IMR-90 (cell line): ENCODE measurements around the gene SLC6A12. TPM values are rescaled to one million over a fixed set of nuclear protein-coding genes. Genes with fewer than 3 reads are reported as not detected.

Experiments used
- ATAC-seq: fragments of 200-7000 bp; cut with Tn5 transposase; 2 replicates; pipeline ENCODE4 v1.9.1; 2020; ENCODE audit warnings: low read depth, mild to moderate bottlenecking, moderate library complexity
- BruUV-seq: library from RNA; stranded (reverse); fragments of 400-500 nt; replicated peaks from 2 replicates; lab custom pipeline; 2021; lab: Mats Ljungman, UMichigan
- CTCF ChIA-PET: fragments of 300-600 bp; formaldehyde crosslinking; extraction: SDS; loops from one replicate; lab custom pipeline; 2021; ENCODE audit warnings: antibody characterized with exemption; lab: Yijun Ruan, JAX
- POLR2A ChIA-PET: fragments of 300-600 bp; sonication (Branson Sonifier 250); formaldehyde crosslinking; loops from one replicate; lab custom pipeline; 2022; ENCODE audit warnings: antibody characterized with exemption; ENCODE audit not compliant: unreplicated experiment; lab: Charles Lee
- DNase-seq: peaks from one replicate; pipeline ENCODE4 v3.0.0; 2013
- H2AFZ ChIP-seq: replicated peaks from 2 replicates; pipeline ENCODE3; 2013; ENCODE audit warnings: low read length, mild to moderate bottlenecking; ENCODE audit not compliant: poor library complexity
- H2AK5ac ChIP-seq: 2 replicates; pipeline ENCODE4 v1.6.1; 2013; ENCODE audit warnings: low read depth, low read length, inconsistent platforms
- H2AK9ac ChIP-seq: replicated peaks from 2 replicates; pipeline ENCODE3; 2013; ENCODE audit warnings: mild to moderate bottlenecking, low read depth, low read length, moderate library complexity; ENCODE audit not compliant: poor library complexity
- H2BK120ac ChIP-seq: 2 replicates; pipeline ENCODE4 v1.6.1; 2013; ENCODE audit warnings: low read depth, low read length, inconsistent platforms
- H2BK15ac ChIP-seq: 3 replicates; pipeline ENCODE4 v1.6.1; 2013; ENCODE audit warnings: low read depth, low read length, inconsistent platforms
- H2BK20ac ChIP-seq: 2 replicates; pipeline ENCODE4 v1.6.1; 2013; ENCODE audit warnings: low read depth, mild to moderate bottlenecking, inconsistent platforms, low read length, moderate library complexity
- H2BK5ac ChIP-seq: 2 replicates; pipeline ENCODE4 v1.6.1; 2013; ENCODE audit warnings: mild to moderate bottlenecking, low read depth, low read length, inconsistent platforms; ENCODE audit not compliant: poor library complexity, severe bottlenecking
- H3K14ac ChIP-seq: replicated peaks from 2 replicates; pipeline ENCODE4 v1.6.1; 2013; ENCODE audit warnings: low read depth, low read length, inconsistent platforms
- H3K18ac ChIP-seq: 2 replicates; pipeline ENCODE4 v1.6.1; 2013; ENCODE audit warnings: low read depth, low read length, control low read depth
- H3K23ac ChIP-seq: 2 replicates; pipeline ENCODE4 v1.6.1; 2013; ENCODE audit warnings: low read depth, low read length, inconsistent platforms
- H3K27ac ChIP-seq: 2 replicates; pipeline ENCODE4 v1.5.1; 2013; ENCODE audit warnings: mild to moderate bottlenecking, control low read depth, low read length; ENCODE audit not compliant: insufficient read depth
- H3K27me3 ChIP-seq: 2 replicates; pipeline ENCODE4 v1.6.1; 2013; ENCODE audit warnings: low read length; ENCODE audit not compliant: control insufficient read depth, insufficient read depth
- H3K36me3 ChIP-seq: 2 replicates; pipeline ENCODE4 v1.6.1; 2013; ENCODE audit warnings: low read length, mixed read lengths; ENCODE audit not compliant: control insufficient read depth, insufficient read depth
- H3K4ac ChIP-seq: 2 replicates; pipeline ENCODE4 v1.6.1; 2013; ENCODE audit warnings: low read depth, low read length, inconsistent platforms
- H3K4me1 ChIP-seq: 2 replicates; pipeline ENCODE4 v1.6.1; 2013; ENCODE audit warnings: low read length, mixed read lengths; ENCODE audit not compliant: control insufficient read depth, insufficient read depth
- H3K4me2 ChIP-seq: 2 replicates; pipeline ENCODE4 v1.6.1; 2013; ENCODE audit warnings: low read depth, mild to moderate bottlenecking, control low read depth, low read length, moderate library complexity
- H3K4me3 ChIP-seq: 2 replicates; pipeline ENCODE4 v1.5.1; 2013; ENCODE audit warnings: low read depth, mild to moderate bottlenecking, control low read depth, low read length, moderate library complexity; ENCODE audit not compliant: insufficient read depth
- H3K56ac ChIP-seq: 2 replicates; pipeline ENCODE4 v1.6.1; 2013; ENCODE audit warnings: low read length, inconsistent platforms; ENCODE audit not compliant: insufficient read depth; ENCODE audit errors: extremely low read depth
- H3K79me1 ChIP-seq, 2 experiments: 2 replicates each; pipeline ENCODE4 v1.6.1; 2013; ENCODE audit warnings: low read length in 2 of 2, inconsistent platforms in 1 of 2, low read depth in 1 of 2
- H3K9ac ChIP-seq: 2 replicates; pipeline ENCODE4 v1.6.1; 2013; ENCODE audit warnings: low read depth, low read length, control low read depth
- H3K9me1 ChIP-seq: 2 replicates; pipeline ENCODE4 v1.6.1; 2013; ENCODE audit warnings: low read length, inconsistent platforms; ENCODE audit not compliant: insufficient read depth
- H3K9me3 ChIP-seq: 2 replicates; pipeline ENCODE4 v1.6.1; 2013; ENCODE audit warnings: low read length; ENCODE audit not compliant: control insufficient read depth, insufficient read depth
- H4K20me1 ChIP-seq: 2 replicates; pipeline ENCODE4 v1.6.1; 2013; ENCODE audit warnings: low read length, inconsistent platforms; ENCODE audit not compliant: insufficient read depth
- H4K5ac ChIP-seq: 2 replicates; pipeline ENCODE4 v1.6.1; 2013; ENCODE audit warnings: mild to moderate bottlenecking, low read depth, low read length, control low read depth
- H4K8ac ChIP-seq, 2 experiments: 2 replicates each; pipeline ENCODE4 v1.6.1; 2013; ENCODE audit warnings: low read depth in 2 of 2, low read length in 2 of 2, control low read depth in 1 of 2, inconsistent platforms in 1 of 2
- H4K91ac ChIP-seq: 2 replicates; pipeline ENCODE4 v1.6.1; 2013; ENCODE audit warnings: low read depth, low read length, inconsistent platforms; ENCODE audit not compliant: insufficient read depth
- BHLHE40 ChIP-seq: fragments of 150-350 bp; IDR thresholded peaks from 2 replicates; pipeline ENCODE4 v1.6.1; 2016; ENCODE audit warnings: mild to moderate bottlenecking, low read depth, low read length
- CEBPB ChIP-seq: IDR thresholded peaks from 2 replicates; pipeline ENCODE4 v1.6.1; 2012; ENCODE audit warnings: low read depth, low read length, improper control_type of control experiment
- FOS ChIP-seq: fragments of 150-350 bp; IDR thresholded peaks from 2 replicates; pipeline ENCODE4 v1.6.1; 2016; ENCODE audit warnings: low read depth, low read length
- MAZ ChIP-seq: IDR thresholded peaks from 2 replicates; pipeline ENCODE4 v1.6.1; 2012; ENCODE audit warnings: low read depth, mild to moderate bottlenecking, low read length, improper control_type of control experiment, moderate library complexity, borderline replicate concordance
- NFE2L2 ChIP-seq: fragments of 150-350 bp; IDR thresholded peaks from 2 replicates; pipeline ENCODE4 v1.6.1; 2016; ENCODE audit warnings: low read depth, mild to moderate bottlenecking, low read length
- POLR2A ChIP-seq: IDR thresholded peaks from 2 replicates; pipeline ENCODE4 v1.6.1; 2012; ENCODE audit warnings: mild to moderate bottlenecking, low read depth, low read length
- RAD21 ChIP-seq: IDR thresholded peaks from 2 replicates; pipeline ENCODE4 v1.6.1; 2012; ENCODE audit warnings: low read length, improper control_type of control experiment
- RCOR1 ChIP-seq: IDR thresholded peaks from 2 replicates; pipeline ENCODE4 v1.6.1; 2012; ENCODE audit warnings: mild to moderate bottlenecking, low read length, improper control_type of control experiment; ENCODE audit not compliant: insufficient replicate concordance
- RFX5 ChIP-seq: IDR thresholded peaks from 2 replicates; pipeline ENCODE4 v1.8.0; 2012; ENCODE audit warnings: low read depth, mild to moderate bottlenecking, low read length, moderate library complexity
- USF2 ChIP-seq: fragments of 150-350 bp; IDR thresholded peaks from 2 replicates; pipeline ENCODE4 v1.6.1; 2017; ENCODE audit warnings: mild to moderate bottlenecking, antibody characterized with exemption, low read length, low read depth
- WGBS, 2 experiments: methylation state at CpG; one replicate each; pipeline versions ENCODE4 v1.1.5 to v1.1.7; 2013; ENCODE audit warnings: missing lambda C conversion rate in 2 of 2; ENCODE audit not compliant: insufficient read length in 1 of 2; ENCODE audit errors: extremely low coverage in 2 of 2; 5-methylcytosine and 5-hydroxymethylcytosine counted together
- dilution Hi-C: fragments of 300-500 bp; cut with HindIII; formaldehyde crosslinking; loops from one replicate; pipeline ENCODE4 v1.14.3; 2018; ENCODE audit warnings: low sequenced_read_pairs; ENCODE audit not compliant: unreplicated experiment
- in situ Hi-C: fragments of 300-500 bp; cut with MboI; formaldehyde crosslinking; loops from 3 replicates; pipeline ENCODE4 v1.14.3; 2019; ENCODE audit warnings: low sequenced_read_pairs, inconsistent platforms, mixed read lengths
- intact Hi-C: fragments of 100-400 bp; cut with micrococcal nuclease; formaldehyde crosslinking; loops from 2 replicates; pipeline ENCODE4 v1.10.0; 2022
- polyA plus RNA-seq, 3 experiments: library from polyadenylated mRNA; depleted of rRNA; stranded (reverse); fragments of >200 nt; gene quantifications; 2 replicates each; pipeline ENCODE4 v1.2.3, GENCODE V29; 2012; ENCODE audit warnings: low replicate concordance in 1 of 3
- total RNA-seq: library from RNA; depleted of rRNA; stranded (reverse); fragments of >200 nt; gene quantifications from 2 replicates; pipeline ENCODE4 v1.2.3, GENCODE V29; 2012

The SLC6A12 gene
- total and polyA plus RNA-seq, 2 of the 4 experiments (the other 2 are of a cell fraction): not detected

DNA sequence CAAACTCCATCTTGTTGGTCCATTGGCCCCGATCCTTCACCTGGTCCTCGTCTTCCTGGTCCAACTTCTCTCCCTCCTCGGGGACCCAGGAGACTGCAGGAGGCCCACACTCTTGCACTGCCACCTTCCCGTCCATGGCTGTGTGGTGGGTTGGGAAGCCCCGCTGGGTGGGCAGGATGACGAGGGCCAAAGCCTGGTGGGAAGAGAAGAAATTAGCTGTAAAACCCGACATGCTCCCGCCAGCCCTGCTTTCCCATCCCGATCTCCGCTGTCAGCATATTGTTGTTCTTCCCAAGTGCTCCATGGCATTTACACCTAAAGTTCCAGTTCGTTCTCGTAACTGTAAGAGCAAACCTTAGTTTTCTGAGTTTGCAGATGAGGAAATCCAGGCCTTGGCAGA, 4.1 kb downstream of the SLC6A12 start (continued):
- TF ChIP-seq USF2: no peak
- no peak for TF ChIP-seq POLR2A

- WGBS, 2 experiments: 76% methylated on average over 8 of the region's 15 CpGs; no CpG with 5 or more reads in 1 of the 2 experiments
- Histone ChIP-seq H2AK9ac (no peak overlapping the region), H3K18ac (no peak overlapping the region), H2AFZ (no peak overlapping the region), H2BK20ac (no peak overlapping the region), H2BK15ac (no peak overlapping the region), H2BK120ac (no peak overlapping the region), H3K56ac (no peak overlapping the region), H3K4ac (no peak overlapping the region), H2BK5ac (no peak overlapping the region), H4K20me1 (no peaks in the 10 kb centered on the region), H3K27me3 (peaks cover 74% of the 10 kb centered on the region), H4K91ac (no peak overlapping the region), H3K4me2 (no peak overlapping the region), H3K9me3 (no peaks in the 10 kb centered on the region), H2AK5ac (no peak overlapping the region), H3K27ac (no peak overlapping the region), H3K4me1 (peaks cover 2% of the 10 kb centered on the region; the same call in 1 of the 2 replicates), H3K79me1 (no peaks in the 10 kb centered on the region), H3K23ac (no peak overlapping the region), H3K9me1 (no peaks in the 10 kb centered on the region; the same call in 1 of the 2 replicates), H4K5ac (no peak overlapping the region), H3K4me3 (no peak overlapping the region), H3K14ac (no peak overlapping the region), H3K36me3 (no peaks in the 10 kb centered on the region), H3K9ac (no peak overlapping the region), H4K8ac (no peak overlapping the region)
- CTCF ChIA-PET: no interaction called here
- TF ChIP-seq USF2 (no peak), CEBPB (no peak), RAD21 (no peak), RCOR1 (no peak), BHLHE40 (no peak), FOS (no peak), RFX5 (no peak), MAZ (no peak), NFE2L2 (no peak)
- no peak for DNase-seq
- no TSS peak for BruUV-seq
- POLR2A ChIA-PET: no interaction called here
- in situ Hi-C loops: no loop called here
- ATAC-seq: no peak
- intact Hi-C loops: no loop called here
- dilution Hi-C loops: no loop called here
These were observed 4.7 kb downstream of the SLC6A12 start for GRCh38 chr12:209246-209645.
